Activated CD8-positive, alpha-beta memory T cell treated with anti-CD3 and anti-CD28 coated beads, Interleukin-2, amount 50 U/mL, for 4 hours (primary cell): ENCODE measurements around the gene INVS.
"Not testable (repeated sequence)": the region's sequence is repeated elsewhere in the genome, so short reads cannot be mapped to it uniquely, and the experiment has no call there.

Source experiments
- DNase-seq: peaks from one replicate; pipeline ENCODE4 v3.0.0-alpha.2; 2020

The INVS gene

DNA sequence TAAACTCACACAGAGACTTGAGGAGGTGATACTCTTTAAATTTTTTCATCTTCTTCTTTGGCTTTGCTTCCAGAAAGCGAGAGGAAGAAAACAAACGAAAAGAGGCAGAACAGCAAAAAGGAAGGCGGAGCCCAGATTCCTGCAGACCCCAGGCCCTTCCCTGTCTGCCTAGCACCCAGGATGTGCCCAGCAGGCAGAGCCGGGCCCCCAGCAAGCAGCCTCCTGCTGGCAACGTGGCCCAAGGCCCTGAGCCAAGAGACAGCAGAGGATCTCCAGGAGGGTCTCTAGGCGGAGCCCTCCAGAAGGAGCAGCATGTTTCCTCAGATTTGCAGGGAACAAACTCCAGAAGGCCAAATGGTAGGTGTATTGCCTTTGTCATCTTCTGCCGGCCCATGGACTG is 185.2 kb downstream of the INVS start:
- DNase-seq = no peak

DNA sequence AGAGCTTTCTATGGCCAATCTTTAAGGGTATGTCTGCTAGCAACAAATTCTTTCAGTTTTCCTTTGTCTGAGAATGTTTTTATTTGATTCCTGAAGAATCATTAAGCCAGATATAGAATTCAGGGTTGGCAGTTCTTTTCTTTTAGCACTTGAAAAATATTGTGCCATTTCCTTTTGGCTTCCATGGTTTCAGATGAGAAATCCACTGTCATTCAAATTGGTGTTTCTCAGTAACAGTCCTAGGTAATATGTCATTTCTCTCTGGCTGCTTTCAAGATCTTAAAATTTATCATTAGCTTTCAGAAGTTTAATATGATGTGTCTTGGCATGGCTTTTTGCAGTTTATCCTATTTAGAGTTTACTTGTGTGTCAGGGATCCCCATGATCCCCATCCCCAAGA is 186.0 kb downstream of the INVS start:
- DNase-seq = no peak

GRCh38 chr9:100285601-100286000 is 186.6 kb downstream of the INVS start:
- DNase-seq = no peak

GRCh38 chr9:100286257-100286656 is 187.2 kb downstream of the INVS start:
- no peak for DNase-seq

GRCh38 chr9:100287186-100287585 is 188.1 kb downstream of the INVS start:
- no peak for DNase-seq

GRCh38 chr9:100290714-100291113 is 191.7 kb downstream of the INVS start:
- DNase-seq = no peak

GRCh38 chr9:100292414-100292813 is 193.4 kb downstream of the INVS start:
- DNase-seq = no peak

- no peak for DNase-seq
Measured at GRCh38 chr9:100294341-100294740, 195.3 kb downstream of the INVS start.

GRCh38 chr9:100294806-100295205 is 195.8 kb downstream of the INVS start:
- DNase-seq = no peak

- no peak for DNase-seq
Measured at GRCh38 chr9:100295240-100295639, 196.2 kb downstream of the INVS start.

DNA sequence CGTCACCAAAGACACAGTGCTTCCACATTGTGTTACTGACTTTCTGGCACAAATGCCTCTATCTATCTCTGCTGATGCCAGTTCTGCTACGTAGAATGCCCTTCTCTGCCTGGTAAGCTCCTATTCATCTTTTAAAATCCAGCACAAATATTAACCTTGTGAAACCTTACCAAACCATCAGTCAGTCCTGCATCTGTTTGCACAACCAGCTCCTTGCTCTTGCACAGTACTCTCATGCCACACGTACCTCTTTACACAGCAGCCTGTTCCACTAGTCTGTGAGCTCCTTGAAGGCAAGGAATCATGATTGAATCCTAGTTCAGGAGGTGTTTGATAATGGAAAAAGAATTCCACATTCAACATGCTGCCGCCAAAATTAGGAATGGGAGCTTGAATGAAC is 197.4 kb downstream of the INVS start:
- no peak for DNase-seq

DNA sequence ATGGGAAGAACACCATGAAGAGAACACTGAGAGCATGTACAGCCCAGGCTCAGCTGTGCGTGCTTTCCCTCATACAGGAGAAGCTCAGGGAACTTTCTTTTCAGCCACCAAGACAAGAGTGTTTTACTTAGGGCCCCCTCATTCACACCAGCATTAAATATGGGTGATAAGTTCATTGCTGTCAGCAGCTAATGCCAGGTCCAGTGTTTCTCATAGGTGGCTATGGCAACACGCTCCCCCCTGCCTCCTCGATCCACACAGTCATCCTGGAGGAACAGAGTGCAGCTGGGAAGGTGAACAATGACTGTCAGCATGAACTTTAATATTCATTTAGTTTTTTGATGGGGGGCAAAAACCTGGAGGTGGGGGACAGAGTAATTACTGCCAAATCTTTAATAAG is 199.3 kb downstream of the INVS start:
- no peak for DNase-seq

- DNase-seq = no peak
Measured at GRCh38 chr9:100303747-100304146, 204.7 kb downstream of the INVS start.

DNA sequence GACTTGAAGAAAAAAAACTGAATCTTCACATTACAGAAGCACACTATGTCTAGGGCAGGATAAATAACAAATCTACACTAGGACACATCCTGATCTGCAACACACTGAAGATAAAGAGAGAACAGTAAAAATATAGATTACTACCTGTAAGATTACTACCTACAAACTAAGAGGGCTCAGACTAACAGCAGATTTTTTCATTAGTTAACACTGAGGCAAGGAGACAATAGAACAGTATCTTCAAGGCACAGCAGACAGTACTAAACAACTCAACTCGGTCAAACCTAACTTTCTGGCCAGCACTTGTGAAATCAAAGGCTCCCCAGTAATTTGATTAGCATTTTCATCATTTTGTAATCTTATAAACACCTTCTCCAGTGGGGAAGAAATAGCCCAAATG is 207.2 kb downstream of the INVS start:
- DNase-seq = no peak

DNA sequence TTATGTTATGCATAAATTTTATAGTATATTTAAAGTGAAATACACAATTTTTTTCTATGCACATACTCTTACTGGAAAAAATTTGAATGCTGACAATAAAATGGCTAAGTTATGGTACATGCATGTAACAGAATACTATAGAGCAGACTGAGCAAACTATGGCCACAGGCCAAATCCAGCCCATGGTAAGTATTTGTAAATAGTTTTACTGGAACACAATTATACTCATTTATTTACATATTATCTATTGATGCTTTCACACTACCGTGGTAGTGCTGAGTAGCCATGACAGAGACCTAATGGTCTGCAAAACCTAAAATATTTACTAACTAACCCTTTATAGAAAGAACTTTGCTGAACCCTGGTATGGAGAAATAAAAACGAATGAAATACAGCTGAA is 208.0 kb downstream of the INVS start:
- no peak for DNase-seq

GRCh38 chr9:100308965-100309564 is 210.0 kb downstream of the INVS start:
- DNase-seq = no peak

GRCh38 chr9:100309992-100310391 is 210.9 kb downstream of the INVS start:
- DNase-seq = no peak

GRCh38 chr9:100315561-100315960 is 216.5 kb downstream of the INVS start:
- DNase-seq = no peak

- DNase-seq = no peak
Measured at GRCh38 chr9:100317706-100318105, 218.7 kb downstream of the INVS start.

DNA sequence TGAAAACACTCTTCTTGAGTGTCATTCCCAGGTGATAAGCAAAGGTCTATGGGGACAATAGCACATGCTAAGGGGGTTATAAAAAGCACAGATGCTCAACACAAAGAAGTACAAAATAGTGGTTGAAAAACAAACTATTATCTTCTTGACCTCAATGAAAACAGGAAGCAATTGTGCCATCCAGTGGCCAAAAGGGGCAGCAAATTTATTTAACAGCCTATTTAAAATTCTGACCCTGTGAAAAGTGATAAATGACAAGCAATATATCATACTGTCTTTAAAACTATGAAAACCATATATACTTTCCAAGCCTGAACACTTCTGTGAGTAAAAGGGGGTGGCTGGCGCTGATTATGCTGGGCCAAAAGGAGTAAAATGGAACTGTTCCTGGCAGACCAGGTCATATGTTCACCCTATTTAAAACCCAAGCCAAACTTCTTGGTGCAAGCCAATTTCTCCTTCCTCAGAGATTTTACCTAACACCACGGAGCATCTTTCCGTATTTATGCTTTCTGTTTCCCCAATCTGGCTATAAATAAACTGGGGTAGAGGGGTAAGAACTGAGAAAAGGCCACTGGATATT is 224.0 kb downstream of the INVS start:
- DNase-seq = peak; percentile 18

GRCh38 chr9:100324594-100325200 is 225.7 kb downstream of the INVS start:
- no peak for DNase-seq

GRCh38 chr9:100338736-100339135 is 239.7 kb downstream of the INVS start:
- DNase-seq = not testable (repeated sequence)

- DNase-seq = no peak
Measured at GRCh38 chr9:100340224-100340623, 241.2 kb downstream of the INVS start.

DNA sequence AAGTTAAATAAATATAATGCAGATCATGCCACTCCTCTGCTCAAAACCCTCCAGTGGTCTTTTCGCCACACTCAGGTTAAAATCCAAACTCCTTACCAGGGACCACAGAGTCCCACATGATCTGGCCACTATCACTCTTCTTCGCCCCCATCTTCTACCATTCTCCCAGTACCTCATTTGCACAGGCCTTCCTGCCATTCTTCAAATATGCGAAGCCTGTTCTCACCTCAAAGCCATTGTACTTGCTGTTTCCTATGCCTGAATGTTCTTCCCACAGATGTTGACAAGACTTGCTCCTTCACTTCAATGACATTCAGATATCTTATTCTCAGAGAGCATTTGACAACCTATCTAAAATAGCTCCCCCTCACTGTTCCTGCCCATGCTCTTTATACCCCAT is 242.8 kb downstream of the INVS start:
- DNase-seq = no peak

DNA sequence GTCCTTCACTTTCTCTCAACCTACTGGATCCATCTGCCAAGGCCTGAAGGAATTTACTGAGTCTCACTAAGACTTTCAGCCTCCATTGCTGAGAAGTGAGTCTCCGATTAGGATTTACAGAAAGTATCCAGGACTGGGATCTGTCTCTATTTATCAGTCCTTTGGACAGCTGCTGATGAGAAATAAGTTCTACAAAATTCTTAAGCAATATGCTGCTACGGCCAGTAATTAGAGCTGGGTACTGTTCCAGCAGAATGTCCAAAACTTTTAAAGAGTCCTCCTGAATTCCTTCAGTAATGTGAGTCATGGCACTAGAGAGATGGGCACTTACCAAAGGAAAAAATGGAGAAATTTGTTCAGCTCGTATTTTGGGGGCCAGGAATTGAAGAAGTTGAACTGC is 247.8 kb downstream of the INVS start:
- no peak for DNase-seq
